CD4-positive, alpha-beta T cell treated with Interferon gamma for 1 hour (primary cell): ENCODE results near the gene NOTCH3.

ENCODE experiments used
- DNase-seq: peaks from one replicate; pipeline ENCODE4 v3.0.0-alpha.2; 2020

NOTCH3 gene

DNA sequence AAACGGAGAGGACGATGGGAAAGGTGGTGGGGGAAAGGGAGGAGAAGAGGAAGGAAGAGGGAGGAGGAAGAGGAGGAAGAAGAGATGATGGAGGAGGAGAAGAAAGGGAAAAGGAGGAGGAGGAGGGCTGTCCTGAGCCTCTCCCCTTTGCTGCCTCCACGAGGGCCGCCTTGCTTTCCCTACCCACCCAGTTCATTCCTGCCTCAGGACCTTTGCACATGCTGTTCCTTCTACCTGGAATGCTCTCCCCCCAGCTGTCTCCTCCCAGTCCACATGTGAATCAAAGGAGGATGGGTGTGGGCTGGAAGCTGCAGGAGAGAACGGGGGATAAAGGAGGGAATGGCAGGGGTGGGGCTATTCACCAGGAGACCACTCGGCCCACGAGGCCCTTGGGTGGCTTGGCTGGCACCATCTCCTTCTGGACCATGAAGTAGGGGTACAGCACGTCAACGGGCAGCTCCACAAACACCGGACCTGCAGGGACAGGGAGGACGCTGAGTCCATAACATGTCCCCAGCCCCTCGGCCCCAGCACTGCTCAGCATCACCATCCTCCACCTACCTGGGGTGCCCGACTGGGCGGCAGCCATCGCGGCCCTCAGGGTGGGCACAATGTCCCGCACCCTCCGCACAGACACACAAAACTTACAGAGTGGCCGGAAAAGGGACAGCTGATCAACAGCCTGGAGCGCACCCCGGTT is 78.3 kb downstream of the NOTCH3 start:
- DNase-seq = no peak

DNA sequence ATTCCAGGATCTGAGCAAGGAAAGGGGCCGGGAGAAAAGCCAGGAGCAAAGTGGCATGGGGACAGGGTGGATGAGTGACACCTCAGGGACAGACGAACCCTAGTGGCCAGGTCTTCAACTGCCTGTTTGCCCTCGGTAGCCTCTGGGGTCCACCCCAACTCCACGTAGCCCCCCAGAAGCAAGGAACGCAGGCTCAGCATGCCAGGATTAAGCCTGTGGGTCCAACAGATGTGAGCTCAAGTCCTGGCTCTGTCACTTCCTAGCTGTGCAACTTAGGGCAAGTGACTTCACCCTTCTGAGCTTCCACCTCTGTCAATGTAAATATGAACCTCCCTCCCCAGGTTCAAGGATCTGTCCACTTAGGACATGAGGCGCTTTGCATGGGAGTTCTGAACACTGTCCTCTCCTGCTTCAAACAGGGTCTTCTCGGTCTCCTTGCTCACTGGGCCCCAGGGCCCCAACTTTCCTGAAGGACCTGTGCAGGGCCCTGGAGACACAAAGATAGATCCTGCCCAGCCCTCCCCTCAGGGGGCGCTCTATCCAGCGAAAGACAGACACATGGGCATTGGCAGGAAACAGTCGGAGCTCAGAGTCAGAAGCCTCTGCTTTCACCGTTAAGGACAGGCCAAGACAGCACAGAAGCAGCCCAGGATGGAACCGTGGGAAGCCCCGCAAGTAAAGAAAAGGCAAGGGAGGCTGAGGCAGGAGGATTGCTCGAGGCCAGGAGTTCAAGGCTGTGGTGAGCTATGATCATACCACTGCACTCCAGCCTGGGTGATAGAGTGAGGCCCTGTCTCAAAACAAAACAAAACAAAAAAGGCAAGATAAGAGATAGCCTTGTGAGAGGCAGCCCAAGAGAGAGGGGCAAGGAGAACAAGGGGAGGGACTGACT is 80.4 kb downstream of the NOTCH3 start:
- no peak for DNase-seq

DNA sequence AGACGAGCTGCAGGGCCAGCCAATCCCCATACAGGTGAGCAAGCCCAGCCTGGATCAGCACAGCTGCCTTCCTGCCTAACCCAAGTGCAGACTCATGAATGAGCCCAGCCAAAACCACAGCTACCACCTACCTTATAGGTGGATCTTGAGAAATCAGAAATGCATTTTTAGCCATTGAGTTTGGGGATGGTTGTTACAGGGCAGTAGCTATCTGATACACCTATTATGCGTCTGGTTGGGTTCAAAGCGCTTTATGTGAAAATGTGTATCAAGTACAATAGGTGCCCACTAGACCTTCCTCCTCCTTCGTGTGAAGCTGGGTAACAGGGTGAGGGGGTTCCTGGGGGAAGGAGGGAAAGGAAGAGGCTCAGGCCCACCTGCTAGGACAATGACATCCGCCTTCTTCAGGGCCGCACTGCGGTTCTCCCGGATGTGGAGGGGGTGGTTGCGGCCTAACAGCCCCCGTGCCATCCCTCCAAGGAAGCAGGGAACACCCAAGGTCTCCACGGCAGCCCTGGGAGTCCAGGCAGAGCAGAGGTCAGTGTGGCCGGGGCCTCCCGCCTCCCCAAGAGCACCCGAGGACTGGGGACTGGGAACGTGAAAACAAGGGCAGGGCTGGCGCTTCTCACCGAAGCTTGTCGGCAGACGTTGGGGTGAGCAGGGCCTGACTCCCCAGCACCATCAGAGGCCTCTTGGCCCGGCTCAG is 81.9 kb downstream of the NOTCH3 start:
- no peak for DNase-seq

DNA sequence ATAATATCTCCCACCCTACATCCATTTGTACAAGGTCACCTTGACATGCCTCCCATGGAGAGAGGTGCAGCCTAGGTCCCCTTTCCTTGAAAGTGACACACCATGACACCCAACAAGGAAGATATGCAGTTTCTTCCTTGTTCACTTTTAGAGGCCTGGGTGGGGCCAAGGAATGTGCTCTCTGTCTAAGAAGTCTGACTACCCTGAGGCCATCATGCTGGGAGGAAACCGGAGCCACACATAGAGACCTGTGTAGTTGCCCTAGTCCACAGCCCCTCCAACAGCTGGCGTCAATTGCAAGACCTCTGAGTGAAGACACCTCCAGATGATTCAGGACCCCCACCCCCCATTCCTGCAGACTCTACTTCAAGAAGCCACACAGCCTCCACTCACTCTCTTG is 82.5 kb downstream of the NOTCH3 start:
- no peak for DNase-seq

DNA sequence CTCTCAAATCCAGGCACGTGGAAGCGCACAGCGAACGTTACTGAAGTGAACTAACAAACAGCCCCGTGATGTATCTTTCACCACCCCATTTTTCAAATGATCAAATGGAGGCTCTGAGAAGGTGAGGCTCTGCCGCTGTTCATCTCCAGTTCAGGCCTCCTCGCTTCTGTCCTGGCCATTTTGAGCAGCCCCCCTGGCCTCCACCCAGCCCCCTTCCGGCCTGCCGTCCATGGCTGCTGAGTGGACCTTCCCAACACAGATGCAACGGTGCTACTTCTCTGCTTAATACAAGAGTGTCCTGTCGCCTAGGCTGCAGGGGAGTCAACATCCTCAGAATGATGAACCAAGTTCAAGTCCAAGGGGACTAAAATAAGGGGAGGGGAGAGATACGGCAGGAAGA is 83.9 kb downstream of the NOTCH3 start:
- DNase-seq = no peak

DNA sequence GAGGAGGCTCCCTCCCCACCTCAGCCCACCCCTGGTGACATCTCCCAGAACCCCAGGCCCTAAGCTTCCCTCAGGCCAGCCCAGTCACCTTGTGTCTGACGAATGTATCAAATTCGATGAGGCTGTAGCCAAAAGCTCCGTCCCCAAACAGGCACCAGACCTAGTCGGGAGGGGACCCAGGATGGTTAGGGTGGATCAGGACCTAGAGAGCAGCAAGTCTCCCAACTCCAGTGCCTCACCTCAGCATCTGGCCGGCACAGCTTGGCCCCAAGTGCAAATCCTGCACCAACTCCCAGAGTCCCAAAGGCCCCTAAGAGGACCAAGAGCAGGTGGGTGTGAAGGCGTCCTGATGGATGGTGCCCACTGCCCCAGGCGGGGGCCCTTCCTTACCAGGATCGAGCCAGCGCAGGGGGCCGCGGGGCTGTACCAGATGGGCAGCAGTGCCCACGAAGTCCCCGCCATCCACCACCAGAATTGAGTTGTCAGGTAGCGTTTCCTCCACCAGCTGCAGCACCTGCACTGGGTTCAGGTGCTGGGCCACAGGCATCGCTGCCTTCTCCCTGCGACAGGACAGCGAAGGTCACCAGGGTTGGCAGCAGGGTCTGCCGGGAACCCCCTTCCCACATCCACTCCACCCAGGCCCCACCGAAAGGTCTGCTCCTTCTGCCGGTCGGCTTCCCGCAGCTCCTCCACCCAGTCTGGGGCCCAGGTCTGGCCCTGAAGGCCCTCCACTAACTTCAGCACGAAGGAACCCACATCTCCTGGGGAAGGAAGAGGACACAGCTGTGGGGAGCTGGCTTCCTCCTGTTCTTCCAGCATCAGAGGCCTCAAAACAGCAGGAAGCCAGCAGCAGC is 84.8 kb downstream of the NOTCH3 start:
- DNase-seq = no peak

DNA sequence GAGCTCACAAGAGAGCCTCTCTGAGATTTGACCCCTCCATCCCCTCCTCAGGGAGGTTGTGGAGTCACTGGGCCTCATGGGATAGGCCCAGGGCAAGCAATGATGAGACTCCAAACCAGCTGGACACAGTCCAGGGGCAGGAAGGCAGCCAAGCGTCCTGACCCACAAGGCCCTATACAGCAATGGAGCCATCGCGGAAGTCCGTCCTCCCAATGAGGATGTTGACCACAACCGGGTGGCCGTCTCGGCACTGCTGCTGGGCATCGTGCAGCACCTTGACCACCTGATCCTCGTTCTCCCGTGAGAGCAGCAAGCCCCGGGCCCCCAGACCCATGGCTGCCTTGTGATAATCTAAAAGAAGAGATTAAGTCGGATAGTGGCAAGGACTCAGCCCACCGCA is 85.7 kb downstream of the NOTCH3 start:
- no peak for DNase-seq

DNA sequence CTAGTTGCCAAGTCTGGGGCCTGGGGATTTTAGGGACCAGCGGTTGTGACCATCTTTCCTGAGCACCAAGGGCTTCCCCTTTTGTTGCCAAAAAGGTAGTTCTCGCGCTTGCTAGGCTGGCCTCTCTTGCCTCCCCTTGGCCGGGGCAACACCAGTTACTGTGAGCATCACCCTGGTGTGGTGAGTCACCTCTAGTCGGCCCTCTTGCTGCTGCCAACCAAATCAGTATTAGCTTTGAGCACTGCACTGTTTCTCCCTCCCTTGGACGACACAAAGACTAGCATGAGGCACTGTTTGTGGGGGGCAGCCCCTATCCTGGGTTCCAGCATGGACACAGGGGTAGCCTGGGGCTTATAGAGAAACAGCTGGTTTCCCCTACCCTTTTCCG is 86.6 kb downstream of the NOTCH3 start:
- DNase-seq = no peak

DNA sequence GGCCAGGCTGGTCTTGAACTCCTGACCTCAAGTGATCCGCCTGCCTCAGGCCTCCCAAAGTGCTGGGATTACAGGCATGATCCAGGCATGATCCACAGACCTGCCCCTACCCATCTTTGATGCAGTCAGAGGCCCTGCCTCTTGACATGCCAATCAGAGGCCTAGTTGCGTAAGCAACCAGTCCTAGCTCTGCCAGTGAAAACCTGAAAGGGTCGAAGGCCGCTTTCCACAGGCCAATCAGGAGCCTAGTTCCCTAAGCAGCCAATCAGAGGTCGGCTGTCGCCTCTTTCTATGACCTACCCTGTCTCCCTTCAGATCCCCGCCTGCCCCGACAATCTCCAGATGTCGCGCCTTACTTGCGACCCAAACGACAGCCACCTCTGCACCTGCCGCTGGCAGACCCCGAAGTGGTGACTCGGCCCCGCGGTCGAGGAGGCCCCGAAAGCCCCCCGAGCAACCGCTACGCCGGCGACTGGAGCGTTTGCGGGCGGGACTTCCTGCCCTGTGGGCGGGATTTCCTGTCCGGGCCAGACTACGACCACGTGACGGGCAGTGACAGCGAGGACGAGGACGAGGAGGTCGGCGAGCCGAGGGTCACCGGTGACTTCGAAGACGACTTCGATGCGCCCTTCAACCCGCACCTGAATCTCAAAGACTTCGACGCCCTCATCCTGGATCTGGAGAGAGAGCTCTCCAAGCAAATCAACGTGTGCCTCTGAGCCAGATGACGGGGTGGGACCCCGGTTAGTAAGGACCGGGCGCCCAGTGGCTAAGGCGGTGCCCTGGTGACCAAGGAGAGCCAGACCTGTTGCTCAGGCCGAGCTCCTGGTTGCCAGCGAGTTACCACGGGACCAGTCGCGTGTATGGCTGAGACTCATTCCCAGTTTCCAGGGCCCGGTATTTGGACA is 87.3 kb downstream of the NOTCH3 start:
- no peak for DNase-seq

DNA sequence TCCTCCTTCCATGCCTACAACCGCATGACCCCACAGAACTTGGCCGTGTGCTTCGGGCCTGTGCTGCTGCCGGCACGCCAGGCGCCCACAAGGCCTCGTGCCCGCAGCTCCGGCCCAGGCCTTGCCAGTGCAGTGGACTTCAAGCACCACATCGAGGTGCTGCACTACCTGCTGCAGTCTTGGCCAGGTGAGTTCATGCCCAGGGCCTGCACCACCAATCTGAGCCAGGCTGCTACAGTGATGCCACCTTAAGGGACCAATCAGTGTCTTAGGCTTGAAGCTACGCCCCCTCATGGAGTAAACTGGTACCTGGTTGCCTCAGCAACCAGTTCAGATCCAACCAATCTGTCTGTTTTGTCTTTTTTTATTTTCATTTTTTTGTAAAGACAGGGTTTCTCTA is 88.4 kb downstream of the NOTCH3 start:
- no peak for DNase-seq

DNA sequence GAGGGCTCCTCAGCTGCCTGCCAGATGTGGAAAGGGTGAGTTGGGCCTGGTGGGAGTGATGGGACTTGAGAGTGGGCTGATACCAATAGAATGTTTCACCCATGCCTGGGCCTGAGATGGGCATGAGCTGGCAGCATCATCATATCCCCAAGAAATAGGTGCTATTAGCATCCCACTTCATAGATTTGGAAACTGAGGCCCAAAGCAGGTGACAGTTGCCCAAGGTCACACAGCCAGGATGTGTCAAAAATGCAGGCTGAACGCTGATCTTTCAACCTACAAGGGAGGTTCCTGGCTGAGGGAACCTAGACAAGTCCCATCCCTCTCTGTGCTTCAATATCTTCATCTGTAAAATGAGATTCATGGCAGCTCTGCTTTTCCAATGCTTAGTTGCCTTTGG is 89.0 kb downstream of the NOTCH3 start:
- DNase-seq = no peak

DNA sequence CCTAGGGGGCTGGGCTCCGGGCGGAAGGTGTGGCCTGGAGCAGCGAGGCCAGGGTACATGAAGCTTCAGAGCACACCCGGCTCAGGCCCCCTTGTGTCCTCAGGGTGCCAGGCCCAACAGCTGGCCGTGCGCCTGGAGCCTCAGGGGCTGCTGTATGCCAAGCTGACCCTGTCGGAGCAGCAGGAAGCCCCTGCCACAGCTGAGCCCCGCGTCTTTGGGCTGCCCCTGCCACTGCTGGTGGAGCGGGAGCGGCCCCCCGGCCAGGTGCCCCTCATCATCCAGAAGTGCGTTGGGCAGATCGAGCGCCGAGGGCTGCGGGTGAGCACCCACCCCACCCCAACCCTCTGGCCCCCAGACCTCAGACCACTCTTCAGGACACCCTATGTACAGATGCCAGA is 90.4 kb downstream of the NOTCH3 start:
- DNase-seq = no peak

DNA sequence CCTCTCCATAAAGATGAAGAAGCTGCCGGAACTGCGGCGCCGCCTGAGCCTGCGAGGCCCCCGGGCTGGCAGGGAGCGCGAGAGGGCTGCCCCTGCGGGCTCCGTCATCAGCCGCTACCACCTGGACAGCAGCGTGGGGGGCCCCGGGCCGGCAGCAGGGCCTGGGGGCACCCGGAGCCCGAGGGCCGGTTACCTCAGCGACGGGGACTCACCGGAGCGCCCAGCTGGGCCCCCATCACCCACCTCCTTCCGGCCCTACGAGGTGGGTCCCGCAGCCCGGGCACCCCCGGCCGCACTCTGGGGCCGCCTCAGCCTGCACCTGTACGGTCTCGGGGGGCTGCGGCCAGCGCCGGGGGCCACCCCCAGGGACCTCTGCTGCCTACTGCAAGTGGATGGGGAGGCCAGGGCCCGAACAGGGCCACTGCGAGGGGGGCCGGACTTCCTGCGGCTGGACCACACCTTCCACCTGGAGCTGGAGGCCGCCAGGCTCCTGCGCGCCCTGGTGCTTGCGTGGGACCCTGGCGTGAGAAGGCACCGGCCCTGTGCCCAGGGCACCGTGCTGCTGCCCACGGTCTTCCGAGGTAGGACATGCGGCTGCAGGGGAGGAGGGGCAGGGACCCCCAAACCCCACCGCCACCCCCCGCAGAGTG is 90.9 kb downstream of the NOTCH3 start:
- no peak for DNase-seq
